Suprapubic skin (tissue), 4 donors: ENCODE data around the gene SERPINB1.

Experiments
- CTCF ChIP-seq, 2 donors: fragments of 200-600 bp in 1 of 2; fragments of 450-650 bp in 1 of 2; sonication (generic) in 1 of 2; IDR thresholded peaks; one replicate each; pipeline ENCODE4 v1.5.1; 2016 to 2019; ENCODE audit warnings: antibody characterized with exemption in 2 of 2, mild to moderate bottlenecking in 1 of 2, moderate library complexity in 1 of 2
- POLR2A ChIP-seq, 2 donors: fragments of 450-650 bp; IDR thresholded peaks; one replicate each; pipeline ENCODE4 v1.6.1; 2017; ENCODE audit warnings: antibody characterized with exemption in 2 of 2, mild to moderate bottlenecking in 2 of 2, moderate library complexity in 2 of 2
- POLR2AphosphoS5 ChIP-seq, 3 donors: sonication (generic); formaldehyde crosslinking; IDR thresholded peaks; one replicate each; pipeline ENCODE4 v1.6.1; 2017; ENCODE audit warnings: antibody characterized with exemption in 3 of 3

- TF ChIP-seq POLR2A (IDR thresholded peaks at IDR 0.05) (no peak), CTCF (IDR thresholded peaks at IDR 0.05) (no peak), POLR2AphosphoS5 (IDR thresholded peaks at IDR 0.05) (no peak)
Measured at GRCh38 chr6:2792330-2793110, 49.1 kb downstream of the SERPINB1 start.
